GM23338 (cell line): ENCODE measurements around the gene PLXNA2. TPM values are rescaled to one million over a fixed set of nuclear protein-coding genes. Genes with fewer than 3 reads are reported as not detected.

Experiments
- CREB1 ChIP-seq: fragments of 250-450 bp; sonication (Bioruptor Pico); IDR thresholded peaks from 2 replicates; pipeline ENCODE4 v1.5.0; 2020; ENCODE audit warnings: low read depth, mild to moderate bottlenecking, moderate library complexity
- EZH2 ChIP-seq: fragments of 200-600 bp; sonication (generic); IDR thresholded peaks from one replicate; pipeline ENCODE4 v1.8.0; 2017; ENCODE audit warnings: antibody characterized with exemption, mild to moderate bottlenecking, low read depth; ENCODE audit not compliant: unreplicated experiment
- EZH2phosphoT487 ChIP-seq: fragments of 200-600 bp; sonication (generic); IDR thresholded peaks from one replicate; pipeline ENCODE4 v1.8.1; 2018; ENCODE audit warnings: antibody characterized with exemption; ENCODE audit not compliant: unreplicated experiment
- JUNB ChIP-seq: IDR thresholded peaks from one replicate; pipeline ENCODE4 v1.6.1; 2016; ENCODE audit warnings: antibody characterized with exemption; ENCODE audit not compliant: unreplicated experiment
- NANOG ChIP-seq: IDR thresholded peaks from 2 replicates; pipeline ENCODE4 v1.6.1; 2016; ENCODE audit warnings: antibody characterized with exemption, borderline replicate concordance
- STAT1 ChIP-seq: IDR thresholded peaks from one replicate; pipeline ENCODE4 v1.6.1; 2016; ENCODE audit warnings: antibody characterized with exemption; ENCODE audit not compliant: unreplicated experiment
- ZNF114 ChIP-seq: fragments of 250-450 bp; sonication (Bioruptor Pico); IDR thresholded peaks from 2 replicates; pipeline ENCODE4 v1.5.0; 2020; ENCODE audit warnings: mild to moderate bottlenecking, moderate library complexity
- ZNF331 ChIP-seq: fragments of 250-450 bp; sonication (Bioruptor Pico); IDR thresholded peaks from 2 replicates; pipeline ENCODE4 v1.5.0; 2020; ENCODE audit warnings: low read depth, mild to moderate bottlenecking, moderate library complexity
- polyA plus RNA-seq: library from polyadenylated mRNA; unstranded; fragments of >200 nt; fragmentation: Nextera tagmentation; extraction: Ambion mirVana; gene quantifications from 2 replicates; pipeline ENCODE4 v1.2.1, GENCODE V29; 2016
- total RNA-seq: library from RNA; depleted of rRNA; stranded (reverse); fragments of >200 nt; shearing (Covaris generic); gene quantifications from 2 replicates; pipeline ENCODE4 v1.2.3, GENCODE V29; 2014
- TF ChIP-seq, protein P1 (sequence below): fragments of 250-450 bp; sonication (Bioruptor Pico); IDR thresholded peaks from 2 replicates; pipeline ENCODE4 v1.5.0; 2020; ENCODE audit warnings: mild to moderate bottlenecking, moderate library complexity
- TF ChIP-seq, protein P2 (sequence below): IDR thresholded peaks from one replicate; pipeline ENCODE4 v1.6.1; 2018; ENCODE audit warnings: antibody characterized with exemption; ENCODE audit not compliant: unreplicated experiment
- TF ChIP-seq, protein P3 (sequence below): IDR thresholded peaks from 2 replicates; pipeline ENCODE4 v1.6.1; 2016; ENCODE audit warnings: antibody characterized with exemption
- TF ChIP-seq, protein P4 (sequence below), 2 experiments: fragments of 200-600 bp in 1 of 2; sonication (generic) in 1 of 2; conservative IDR thresholded peaks; 2 replicates each; pipeline versions ENCODE4 v1.5.1 to v1.6.1; 2016 to 2017; ENCODE audit warnings: antibody characterized with exemption in 2 of 2, low read depth in 2 of 2, mild to moderate bottlenecking in 2 of 2, moderate library complexity in 1 of 2

PLXNA2 gene
- total and polyA plus RNA-seq, 2 experiments from 2014 or later: 0.40 to 1.8 TPM

DNA sequence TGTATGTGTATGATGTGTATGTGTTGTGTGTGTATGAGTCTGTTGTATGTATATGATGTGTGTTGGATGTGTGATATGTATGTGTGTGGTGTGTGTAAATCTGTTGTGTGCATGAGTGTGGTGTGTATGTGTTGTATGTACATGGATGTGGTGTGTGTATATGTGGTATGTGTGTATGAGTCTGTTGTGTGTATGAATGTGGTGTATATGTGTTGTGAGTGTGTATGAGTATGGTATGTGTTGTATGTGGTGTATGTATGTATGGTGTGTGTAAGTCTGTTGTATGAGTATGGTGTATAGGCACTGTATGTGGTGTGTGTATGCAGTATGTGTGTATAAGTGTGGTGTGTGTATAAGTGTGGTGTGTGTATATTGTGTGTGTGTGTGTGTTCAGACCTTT lies 95.0 kb downstream of the PLXNA2 start (continued):
- TF ChIP-seq, protein P1, sequence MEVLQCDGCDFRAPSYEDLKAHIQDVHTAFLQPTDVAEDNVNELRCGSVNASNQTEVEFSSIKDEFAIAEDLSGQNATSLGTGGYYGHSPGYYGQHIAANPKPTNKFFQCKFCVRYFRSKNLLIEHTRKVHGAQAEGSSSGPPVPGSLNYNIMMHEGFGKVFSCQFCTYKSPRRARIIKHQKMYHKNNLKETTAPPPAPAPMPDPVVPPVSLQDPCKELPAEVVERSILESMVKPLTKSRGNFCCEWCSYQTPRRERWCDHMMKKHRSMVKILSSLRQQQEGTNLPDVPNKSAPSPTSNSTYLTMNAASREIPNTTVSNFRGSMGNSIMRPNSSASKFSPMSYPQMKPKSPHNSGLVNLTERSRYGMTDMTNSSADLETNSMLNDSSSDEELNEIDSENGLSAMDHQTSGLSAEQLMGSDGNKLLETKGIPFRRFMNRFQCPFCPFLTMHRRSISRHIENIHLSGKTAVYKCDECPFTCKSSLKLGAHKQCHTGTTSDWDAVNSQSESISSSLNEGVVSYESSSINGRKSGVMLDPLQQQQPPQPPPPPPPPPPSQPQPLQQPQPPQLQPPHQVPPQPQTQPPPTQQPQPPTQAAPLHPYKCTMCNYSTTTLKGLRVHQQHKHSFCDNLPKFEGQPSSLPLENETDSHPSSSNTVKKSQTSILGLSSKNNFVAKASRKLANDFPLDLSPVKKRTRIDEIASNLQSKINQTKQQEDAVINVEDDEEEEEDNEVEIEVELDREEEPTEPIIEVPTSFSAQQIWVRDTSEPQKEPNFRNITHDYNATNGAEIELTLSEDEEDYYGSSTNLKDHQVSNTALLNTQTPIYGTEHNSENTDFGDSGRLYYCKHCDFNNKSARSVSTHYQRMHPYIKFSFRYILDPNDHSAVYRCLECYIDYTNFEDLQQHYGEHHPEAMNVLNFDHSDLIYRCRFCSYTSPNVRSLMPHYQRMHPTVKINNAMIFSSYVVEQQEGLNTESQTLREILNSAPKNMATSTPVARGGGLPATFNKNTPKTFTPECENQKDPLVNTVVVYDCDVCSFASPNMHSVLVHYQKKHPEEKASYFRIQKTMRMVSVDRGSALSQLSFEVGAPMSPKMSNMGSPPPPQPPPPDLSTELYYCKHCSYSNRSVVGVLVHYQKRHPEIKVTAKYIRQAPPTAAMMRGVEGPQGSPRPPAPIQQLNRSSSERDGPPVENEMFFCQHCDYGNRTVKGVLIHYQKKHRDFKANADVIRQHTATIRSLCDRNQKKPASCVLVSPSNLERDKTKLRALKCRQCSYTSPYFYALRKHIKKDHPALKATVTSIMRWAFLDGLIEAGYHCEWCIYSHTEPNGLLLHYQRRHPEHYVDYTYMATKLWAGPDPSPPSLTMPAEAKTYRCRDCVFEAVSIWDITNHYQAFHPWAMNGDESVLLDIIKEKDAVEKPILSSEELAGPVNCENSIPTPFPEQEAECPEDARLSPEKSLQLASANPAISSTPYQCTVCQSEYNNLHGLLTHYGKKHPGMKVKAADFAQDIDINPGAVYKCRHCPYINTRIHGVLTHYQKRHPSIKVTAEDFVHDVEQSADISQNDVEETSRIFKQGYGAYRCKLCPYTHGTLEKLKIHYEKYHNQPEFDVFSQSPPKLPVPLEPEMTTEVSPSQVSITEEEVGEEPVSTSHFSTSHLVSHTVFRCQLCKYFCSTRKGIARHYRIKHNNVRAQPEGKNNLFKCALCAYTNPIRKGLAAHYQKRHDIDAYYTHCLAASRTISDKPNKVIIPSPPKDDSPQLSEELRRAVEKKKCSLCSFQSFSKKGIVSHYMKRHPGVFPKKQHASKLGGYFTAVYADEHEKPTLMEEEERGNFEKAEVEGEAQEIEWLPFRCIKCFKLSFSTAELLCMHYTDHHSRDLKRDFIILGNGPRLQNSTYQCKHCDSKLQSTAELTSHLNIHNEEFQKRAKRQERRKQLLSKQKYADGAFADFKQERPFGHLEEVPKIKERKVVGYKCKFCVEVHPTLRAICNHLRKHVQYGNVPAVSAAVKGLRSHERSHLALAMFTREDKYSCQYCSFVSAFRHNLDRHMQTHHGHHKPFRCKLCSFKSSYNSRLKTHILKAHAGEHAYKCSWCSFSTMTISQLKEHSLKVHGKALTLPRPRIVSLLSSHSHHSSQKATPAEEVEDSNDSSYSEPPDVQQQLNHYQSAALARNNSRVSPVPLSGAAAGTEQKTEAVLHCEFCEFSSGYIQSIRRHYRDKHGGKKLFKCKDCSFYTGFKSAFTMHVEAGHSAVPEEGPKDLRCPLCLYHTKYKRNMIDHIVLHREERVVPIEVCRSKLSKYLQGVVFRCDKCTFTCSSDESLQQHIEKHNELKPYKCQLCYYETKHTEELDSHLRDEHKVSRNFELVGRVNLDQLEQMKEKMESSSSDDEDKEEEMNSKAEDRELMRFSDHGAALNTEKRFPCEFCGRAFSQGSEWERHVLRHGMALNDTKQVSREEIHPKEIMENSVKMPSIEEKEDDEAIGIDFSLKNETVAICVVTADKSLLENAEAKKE (CRISPR knock-in tag): no peak
- no peak for TF ChIP-seq STAT1
- TF ChIP-seq, protein P2, sequence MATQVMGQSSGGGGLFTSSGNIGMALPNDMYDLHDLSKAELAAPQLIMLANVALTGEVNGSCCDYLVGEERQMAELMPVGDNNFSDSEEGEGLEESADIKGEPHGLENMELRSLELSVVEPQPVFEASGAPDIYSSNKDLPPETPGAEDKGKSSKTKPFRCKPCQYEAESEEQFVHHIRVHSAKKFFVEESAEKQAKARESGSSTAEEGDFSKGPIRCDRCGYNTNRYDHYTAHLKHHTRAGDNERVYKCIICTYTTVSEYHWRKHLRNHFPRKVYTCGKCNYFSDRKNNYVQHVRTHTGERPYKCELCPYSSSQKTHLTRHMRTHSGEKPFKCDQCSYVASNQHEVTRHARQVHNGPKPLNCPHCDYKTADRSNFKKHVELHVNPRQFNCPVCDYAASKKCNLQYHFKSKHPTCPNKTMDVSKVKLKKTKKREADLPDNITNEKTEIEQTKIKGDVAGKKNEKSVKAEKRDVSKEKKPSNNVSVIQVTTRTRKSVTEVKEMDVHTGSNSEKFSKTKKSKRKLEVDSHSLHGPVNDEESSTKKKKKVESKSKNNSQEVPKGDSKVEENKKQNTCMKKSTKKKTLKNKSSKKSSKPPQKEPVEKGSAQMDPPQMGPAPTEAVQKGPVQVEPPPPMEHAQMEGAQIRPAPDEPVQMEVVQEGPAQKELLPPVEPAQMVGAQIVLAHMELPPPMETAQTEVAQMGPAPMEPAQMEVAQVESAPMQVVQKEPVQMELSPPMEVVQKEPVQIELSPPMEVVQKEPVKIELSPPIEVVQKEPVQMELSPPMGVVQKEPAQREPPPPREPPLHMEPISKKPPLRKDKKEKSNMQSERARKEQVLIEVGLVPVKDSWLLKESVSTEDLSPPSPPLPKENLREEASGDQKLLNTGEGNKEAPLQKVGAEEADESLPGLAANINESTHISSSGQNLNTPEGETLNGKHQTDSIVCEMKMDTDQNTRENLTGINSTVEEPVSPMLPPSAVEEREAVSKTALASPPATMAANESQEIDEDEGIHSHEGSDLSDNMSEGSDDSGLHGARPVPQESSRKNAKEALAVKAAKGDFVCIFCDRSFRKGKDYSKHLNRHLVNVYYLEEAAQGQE: no peak
- no peak for TF ChIP-seq JUNB
- TF ChIP-seq CREB1: no peak
- no peak for TF ChIP-seq ZNF331 (CRISPR knock-in tag)
- no peak for TF ChIP-seq EZH2phosphoT487
- TF ChIP-seq EZH2: no peak
- TF ChIP-seq, protein P3, sequence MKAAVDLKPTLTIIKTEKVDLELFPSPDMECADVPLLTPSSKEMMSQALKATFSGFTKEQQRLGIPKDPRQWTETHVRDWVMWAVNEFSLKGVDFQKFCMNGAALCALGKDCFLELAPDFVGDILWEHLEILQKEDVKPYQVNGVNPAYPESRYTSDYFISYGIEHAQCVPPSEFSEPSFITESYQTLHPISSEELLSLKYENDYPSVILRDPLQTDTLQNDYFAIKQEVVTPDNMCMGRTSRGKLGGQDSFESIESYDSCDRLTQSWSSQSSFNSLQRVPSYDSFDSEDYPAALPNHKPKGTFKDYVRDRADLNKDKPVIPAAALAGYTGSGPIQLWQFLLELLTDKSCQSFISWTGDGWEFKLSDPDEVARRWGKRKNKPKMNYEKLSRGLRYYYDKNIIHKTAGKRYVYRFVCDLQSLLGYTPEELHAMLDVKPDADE: no peak
- TF ChIP-seq, protein P4, sequence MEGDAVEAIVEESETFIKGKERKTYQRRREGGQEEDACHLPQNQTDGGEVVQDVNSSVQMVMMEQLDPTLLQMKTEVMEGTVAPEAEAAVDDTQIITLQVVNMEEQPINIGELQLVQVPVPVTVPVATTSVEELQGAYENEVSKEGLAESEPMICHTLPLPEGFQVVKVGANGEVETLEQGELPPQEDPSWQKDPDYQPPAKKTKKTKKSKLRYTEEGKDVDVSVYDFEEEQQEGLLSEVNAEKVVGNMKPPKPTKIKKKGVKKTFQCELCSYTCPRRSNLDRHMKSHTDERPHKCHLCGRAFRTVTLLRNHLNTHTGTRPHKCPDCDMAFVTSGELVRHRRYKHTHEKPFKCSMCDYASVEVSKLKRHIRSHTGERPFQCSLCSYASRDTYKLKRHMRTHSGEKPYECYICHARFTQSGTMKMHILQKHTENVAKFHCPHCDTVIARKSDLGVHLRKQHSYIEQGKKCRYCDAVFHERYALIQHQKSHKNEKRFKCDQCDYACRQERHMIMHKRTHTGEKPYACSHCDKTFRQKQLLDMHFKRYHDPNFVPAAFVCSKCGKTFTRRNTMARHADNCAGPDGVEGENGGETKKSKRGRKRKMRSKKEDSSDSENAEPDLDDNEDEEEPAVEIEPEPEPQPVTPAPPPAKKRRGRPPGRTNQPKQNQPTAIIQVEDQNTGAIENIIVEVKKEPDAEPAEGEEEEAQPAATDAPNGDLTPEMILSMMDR (conservative IDR thresholded peaks at IDR 0.05; ENCODE audit: low read depth in 2 of 2): no peak
- TF ChIP-seq NANOG: no peak
- no peak for TF ChIP-seq ZNF114
